Measurements from ENCODE around the gene GPRC5C. TPM values are rescaled to one million over a fixed set of nuclear protein-coding genes. Genes with fewer than 3 reads are reported as not detected.

Gene GPRC5C
- total and polyA plus RNA-seq, 2 donors (not counting 3 experiments of a cell fraction or from before 2014, with no cell fraction given) = not detected

DNA sequence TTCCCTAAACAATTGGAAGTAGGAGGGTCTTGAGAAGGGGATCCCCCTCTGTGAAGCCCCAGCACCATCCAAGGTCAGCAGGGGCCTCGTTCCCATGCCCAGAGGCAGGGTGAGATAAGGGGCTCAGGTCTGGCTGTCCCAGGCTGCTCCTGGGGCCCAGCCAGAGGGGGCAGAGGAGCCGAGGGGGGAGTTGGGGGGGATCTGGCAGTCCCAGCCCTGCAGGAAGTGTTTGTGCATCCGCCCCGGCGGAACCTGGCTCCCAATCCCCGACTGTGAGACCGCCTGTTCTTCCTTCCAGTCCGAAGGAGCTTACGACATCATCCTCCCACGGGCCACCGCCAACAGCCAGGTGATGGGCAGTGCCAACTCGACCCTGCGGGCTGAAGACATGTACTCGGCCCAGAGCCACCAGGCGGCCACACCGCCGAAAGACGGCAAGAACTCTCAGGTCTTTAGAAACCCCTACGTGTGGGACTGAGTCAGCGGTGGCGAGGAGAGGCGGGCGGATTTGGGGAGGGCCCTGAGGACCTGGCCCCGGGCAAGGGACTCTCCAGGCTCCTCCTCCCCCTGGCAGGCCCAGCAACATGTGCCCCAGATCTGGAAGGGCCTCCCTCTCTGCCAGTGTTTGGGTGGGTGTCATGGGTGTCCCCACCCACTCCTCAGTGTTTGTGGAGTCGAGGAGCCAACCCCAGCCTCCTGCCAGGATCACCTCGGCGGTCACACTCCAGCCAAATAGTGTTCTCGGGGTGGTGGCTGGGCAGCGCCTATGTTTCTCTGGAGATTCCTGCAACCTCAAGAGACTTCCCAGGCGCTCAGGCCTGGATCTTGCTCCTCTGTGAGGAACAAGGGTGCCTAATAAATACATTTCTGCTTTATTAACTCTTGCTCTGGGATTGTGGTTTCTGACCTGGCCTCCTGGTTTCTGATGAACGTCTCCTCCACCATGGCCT, 14.9 kb downstream of the GPRC5C start:
- dilution Hi-C loops (cut with MboI; ENCODE audit: extremely low pct_ligation_motif_present, low sequenced_read_pairs) (no loop called here), intact Hi-C loops (cut with micrococcal nuclease) (no loop called here)
- Histone ChIP-seq H2AFZ (ENCODE audit: low read depth, low read length) (no peak overlapping the region), H4K20me1 (replicated peaks; ENCODE audit: control insufficient read depth, extremely low read depth, insufficient read depth, low read length) (no peaks in the 10 kb centered on the region), H3K9me1 (replicated peaks; ENCODE audit: control insufficient read depth, extremely low read depth, insufficient read depth, low read length) (no peaks in the 10 kb centered on the region), H3K27ac (ENCODE audit: insufficient read depth, low read depth, low read length) (no peak overlapping the region), H3K27me3 (ENCODE audit: control insufficient read depth in 2 of 2, insufficient read depth in 2 of 2, low read length in 2 of 2) (no peaks in the 10 kb centered on the region), H3K4me3 (replicated peaks in 1 of 3; ENCODE audit: insufficient read depth in 1 of 3, low read depth in 1 of 3, low read length in 3 of 3) (no peak overlapping the region), H3K9ac (replicated peaks; ENCODE audit: extremely low read depth, insufficient read depth, low read length) (no peak overlapping the region), H3K79me2 (ENCODE audit: control insufficient read depth, insufficient read depth, low read length) (no peaks in the 10 kb centered on the region), H3K4me1 (ENCODE audit: control insufficient read depth, extremely low read depth, insufficient read depth, low read length) (no peaks in the 10 kb centered on the region), H3K9me3 (replicated peaks; ENCODE audit: control insufficient read depth, insufficient read depth, low read length) (no peaks in the 10 kb centered on the region), H3K36me3 (ENCODE audit: control insufficient read depth in 2 of 2, extremely low read depth in 1 of 2, insufficient read depth in 2 of 2, low read length in 2 of 2) (no peaks in the 10 kb centered on the region), H3K4me2 (ENCODE audit: insufficient read depth, low read length) (no peak overlapping the region)
- DNase-seq (ENCODE audit: low read depth, low spot score) (no peak), FAIRE-seq (no peak)
- ChIA-PET CTCF (interaction anchor here (1.3 to 1.6 kb wide), 2 partner anchors 10 to 68 kb away, joined by 3 read pairs; no protein-coding TSS in a partner anchor), POLR2A (no interaction called here)
- BruUV-seq (replicated peaks) = no TSS peak
- TF ChIP-seq POLR2A (IDR thresholded peaks at IDR 0.05; ENCODE audit: low read depth, low read length) (no peak), POLR2AphosphoS5 (IDR thresholded peaks at IDR 0.05; ENCODE audit: insufficient read depth, low read depth, low read length) (no peak), JUN (IDR thresholded peaks at IDR 0.05; ENCODE audit: borderline replicate concordance, insufficient read depth, insufficient read length, low read depth) (no peak), EZH2 (IDR thresholded peaks at IDR 0.05; ENCODE audit: borderline replicate concordance, low read depth, low read length, severe bottlenecking) (no peak), MYC (IDR thresholded peaks at IDR 0.05; ENCODE audit: low read depth, low read length) (no peak), GATA2 (IDR thresholded peaks at IDR 0.05; ENCODE audit: insufficient read depth, insufficient read length, low read depth, low read length) (no peak), FOS (IDR thresholded peaks at IDR 0.05; ENCODE audit: borderline replicate concordance, insufficient read depth, low read length) (no peak)
- TF ChIP-seq, protein P1, sequence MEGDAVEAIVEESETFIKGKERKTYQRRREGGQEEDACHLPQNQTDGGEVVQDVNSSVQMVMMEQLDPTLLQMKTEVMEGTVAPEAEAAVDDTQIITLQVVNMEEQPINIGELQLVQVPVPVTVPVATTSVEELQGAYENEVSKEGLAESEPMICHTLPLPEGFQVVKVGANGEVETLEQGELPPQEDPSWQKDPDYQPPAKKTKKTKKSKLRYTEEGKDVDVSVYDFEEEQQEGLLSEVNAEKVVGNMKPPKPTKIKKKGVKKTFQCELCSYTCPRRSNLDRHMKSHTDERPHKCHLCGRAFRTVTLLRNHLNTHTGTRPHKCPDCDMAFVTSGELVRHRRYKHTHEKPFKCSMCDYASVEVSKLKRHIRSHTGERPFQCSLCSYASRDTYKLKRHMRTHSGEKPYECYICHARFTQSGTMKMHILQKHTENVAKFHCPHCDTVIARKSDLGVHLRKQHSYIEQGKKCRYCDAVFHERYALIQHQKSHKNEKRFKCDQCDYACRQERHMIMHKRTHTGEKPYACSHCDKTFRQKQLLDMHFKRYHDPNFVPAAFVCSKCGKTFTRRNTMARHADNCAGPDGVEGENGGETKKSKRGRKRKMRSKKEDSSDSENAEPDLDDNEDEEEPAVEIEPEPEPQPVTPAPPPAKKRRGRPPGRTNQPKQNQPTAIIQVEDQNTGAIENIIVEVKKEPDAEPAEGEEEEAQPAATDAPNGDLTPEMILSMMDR (IDR thresholded peaks at IDR 0.05; ENCODE audit: extremely low read depth in 1 of 2, insufficient read depth in 1 of 2, low read depth in 1 of 2, low read length in 2 of 2) = no peak
- TF ChIP-seq, protein P2, sequence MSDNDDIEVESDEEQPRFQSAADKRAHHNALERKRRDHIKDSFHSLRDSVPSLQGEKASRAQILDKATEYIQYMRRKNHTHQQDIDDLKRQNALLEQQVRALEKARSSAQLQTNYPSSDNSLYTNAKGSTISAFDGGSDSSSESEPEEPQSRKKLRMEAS (IDR thresholded peaks at IDR 0.05; ENCODE audit: insufficient read depth, insufficient read length) = no peak
